HUES6 (cell line): ENCODE results near the gene CFAP299.
"Not testable (repeated sequence)": the region's sequence is repeated elsewhere in the genome, so short reads cannot be mapped to it uniquely, and the experiment has no call there.

Experiments used
- H3K27ac ChIP-seq: 2 replicates; pipeline ENCODE4 v1.7.0; 2013; ENCODE audit warnings: low read depth, mild to moderate bottlenecking, low read length, inconsistent platforms
- H3K27me3 ChIP-seq: 2 replicates; pipeline ENCODE4 v1.6.1; 2013; ENCODE audit warnings: low read length; ENCODE audit not compliant: control insufficient read depth, insufficient read depth
- H3K36me3 ChIP-seq: 2 replicates; pipeline ENCODE4 v1.6.1; 2013; ENCODE audit warnings: low read length; ENCODE audit not compliant: control insufficient read depth, insufficient read depth
- H3K4me1 ChIP-seq: 2 replicates; pipeline ENCODE4 v1.6.1; 2013; ENCODE audit warnings: low read length; ENCODE audit not compliant: control insufficient read depth, insufficient read depth
- H3K4me3 ChIP-seq: 2 replicates; pipeline ENCODE4 v1.5.1; 2013; ENCODE audit warnings: low read depth, low read length
- H3K9ac ChIP-seq: one replicate; pipeline ENCODE4 v1.6.1; 2013; ENCODE audit warnings: mild to moderate bottlenecking, low read length
- H3K9me3 ChIP-seq: 2 replicates; pipeline ENCODE4 v1.6.1; 2013; ENCODE audit warnings: low read depth, low read length; ENCODE audit not compliant: control insufficient read depth, insufficient read depth

Gene CFAP299

DNA sequence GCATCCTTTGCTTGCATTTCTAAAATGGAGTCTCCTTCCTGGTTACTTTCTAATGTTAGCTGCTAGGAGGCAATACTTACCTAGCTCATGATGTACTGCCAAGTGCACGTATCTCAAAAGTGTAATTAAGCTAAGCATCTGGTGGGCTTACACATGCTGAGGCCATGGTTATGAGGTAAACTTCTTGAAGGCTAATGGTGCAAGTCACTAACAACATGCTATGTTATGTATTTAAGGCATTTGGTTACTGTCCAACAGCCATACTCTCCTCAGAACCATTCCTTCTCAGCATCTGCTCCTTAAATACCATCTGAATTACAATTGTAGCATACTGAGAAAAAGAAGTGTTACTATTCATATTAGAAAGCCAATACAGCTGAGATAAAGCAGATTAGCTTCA is 376.4 kb downstream of the CFAP299 start:
- no peaks in the 10 kb centered on the region for H3K36me3 ChIP-seq
- no peak overlapping the region for H3K9ac ChIP-seq
- no peak overlapping the region for H3K4me3 ChIP-seq
- H3K9me3 ChIP-seq: no peaks in the 10 kb centered on the region
- H3K4me1 ChIP-seq: no peaks in the 10 kb centered on the region
- no peaks in the 10 kb centered on the region for H3K27me3 ChIP-seq
- H3K27ac ChIP-seq: no peak overlapping the region

DNA sequence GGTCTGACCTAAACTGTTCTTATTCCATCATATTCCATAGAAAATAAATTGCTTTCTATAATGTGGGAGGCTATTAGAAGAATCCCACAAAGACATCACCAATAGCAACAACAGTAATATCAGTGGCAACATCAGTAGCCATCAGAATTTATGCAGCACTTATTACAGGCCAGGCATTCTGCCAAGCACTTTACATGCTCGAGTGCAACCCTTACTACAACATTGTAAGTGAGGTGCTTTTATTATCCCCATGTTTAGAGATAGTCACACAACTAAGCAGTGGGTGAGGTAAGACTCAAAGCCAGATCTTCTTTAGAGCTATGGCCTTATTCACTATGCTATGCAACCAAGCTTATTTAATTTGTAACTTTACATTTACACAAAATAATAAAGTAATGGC is 377.9 kb downstream of the CFAP299 start:
- no peak overlapping the region for H3K9ac ChIP-seq
- H3K4me3 ChIP-seq: no peak overlapping the region
- no peaks in the 10 kb centered on the region for H3K9me3 ChIP-seq
- H3K4me1 ChIP-seq: no peaks in the 10 kb centered on the region
- H3K27ac ChIP-seq: no peak overlapping the region
- no peaks in the 10 kb centered on the region for H3K36me3 ChIP-seq
- H3K27me3 ChIP-seq: no peaks in the 10 kb centered on the region

DNA sequence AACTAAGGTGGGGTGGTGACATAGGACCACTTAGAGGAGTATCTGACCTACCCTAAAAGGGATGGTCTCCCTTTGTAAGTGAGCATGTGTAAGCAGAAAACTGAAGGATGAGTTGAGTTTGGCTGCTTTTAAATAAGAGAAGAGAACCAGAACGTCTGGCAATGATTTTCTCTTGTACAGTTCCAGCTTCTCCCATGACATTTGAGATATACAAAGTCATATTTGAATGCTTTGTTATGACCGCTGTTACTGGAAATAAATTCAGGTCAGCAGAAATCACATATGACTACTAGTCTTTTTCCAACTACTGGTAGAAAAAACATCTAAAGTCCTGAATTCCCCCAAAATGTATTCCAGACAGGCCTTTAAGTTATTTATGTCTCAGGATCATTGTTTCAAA is 381.7 kb downstream of the CFAP299 start:
- Histone ChIP-seq H3K4me1 (no peaks in the 10 kb centered on the region), H3K27me3 (no peaks in the 10 kb centered on the region), H3K27ac (no peak overlapping the region), H3K36me3 (no peaks in the 10 kb centered on the region), H3K9me3 (0 out of 2 replicates have a peak, but pooled peaks cover 3% of the 10 kb centered on the region), H3K4me3 (no peak overlapping the region), H3K9ac (no peak overlapping the region)

DNA sequence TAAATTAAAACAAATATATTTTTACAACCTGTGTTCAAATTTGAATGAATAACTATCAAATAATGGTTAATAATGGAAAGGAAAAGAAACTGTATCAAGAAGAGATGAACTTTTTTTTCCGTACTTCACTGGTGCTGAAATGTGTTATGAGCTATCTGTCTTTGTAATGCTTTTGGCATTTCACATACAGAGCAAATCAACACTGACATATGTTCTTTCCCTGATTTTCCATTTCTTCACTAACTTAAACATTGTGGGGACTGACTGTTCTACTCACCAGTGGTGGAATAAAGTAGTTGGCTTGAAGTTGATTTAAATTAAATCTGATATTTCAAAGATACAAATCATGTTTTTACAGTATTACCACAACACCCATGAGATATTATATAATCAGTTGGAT is 390.9 kb downstream of the CFAP299 start:
- no peaks in the 10 kb centered on the region for H3K4me1 ChIP-seq
- H3K9ac ChIP-seq: no peak overlapping the region
- H3K27me3 ChIP-seq: peaks cover 20% of the 10 kb centered on the region
- no peak overlapping the region for H3K4me3 ChIP-seq
- no peaks in the 10 kb centered on the region for H3K9me3 ChIP-seq
- no peaks in the 10 kb centered on the region for H3K36me3 ChIP-seq
- H3K27ac ChIP-seq: no peak overlapping the region

DNA sequence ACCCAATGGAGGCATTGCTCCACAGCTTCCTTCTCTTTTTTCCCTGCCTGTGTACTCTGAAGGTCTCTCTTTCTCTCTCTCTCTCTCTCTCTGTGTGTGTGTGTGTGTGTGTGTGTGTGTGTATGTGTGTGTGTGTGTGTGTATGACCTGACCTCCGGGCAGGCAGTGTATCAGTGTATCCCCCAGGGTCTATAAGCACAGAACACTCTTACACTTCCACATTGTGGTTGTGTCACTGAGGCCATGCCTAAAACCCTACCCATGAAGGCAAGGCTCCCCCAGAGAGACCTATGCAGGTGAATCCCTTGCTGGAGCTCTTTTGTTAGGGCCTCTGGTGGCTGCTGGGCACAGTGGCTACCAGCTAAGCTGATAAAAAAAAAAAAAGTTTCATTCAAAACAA is 394.6 kb downstream of the CFAP299 start:
- no peak overlapping the region for H3K9ac ChIP-seq
- no peak overlapping the region for H3K27ac ChIP-seq
- H3K36me3 ChIP-seq: no peaks in the 10 kb centered on the region
- no peaks in the 10 kb centered on the region for H3K9me3 ChIP-seq
- H3K4me3 ChIP-seq: no peak overlapping the region
- H3K4me1 ChIP-seq: no peaks in the 10 kb centered on the region
- H3K27me3 ChIP-seq: peaks cover 20% of the 10 kb centered on the region

DNA sequence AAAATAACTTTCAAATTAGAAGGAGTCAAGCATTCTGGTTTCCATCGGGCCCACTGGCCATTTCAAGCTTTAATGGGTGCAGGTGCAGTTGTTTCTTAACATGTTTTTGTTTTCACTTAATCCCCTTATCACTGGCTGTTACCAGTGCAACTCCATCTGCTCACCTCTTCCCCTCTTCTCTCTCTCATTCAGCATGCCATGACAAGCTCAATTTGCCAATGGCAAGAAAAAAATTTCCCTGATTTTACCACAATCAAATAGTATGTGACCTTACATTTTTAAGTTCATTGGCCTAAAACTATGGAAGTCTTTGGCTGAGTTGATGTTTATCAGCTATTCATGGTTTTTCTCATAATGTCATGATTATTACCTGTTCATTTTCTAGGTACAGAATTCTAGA is 395.9 kb downstream of the CFAP299 start:
- Histone ChIP-seq H3K36me3 (no peaks in the 10 kb centered on the region), H3K9ac (no peak overlapping the region), H3K27ac (no peak overlapping the region), H3K4me3 (no peak overlapping the region), H3K4me1 (no peaks in the 10 kb centered on the region), H3K9me3 (no peaks in the 10 kb centered on the region), H3K27me3 (peaks cover 9% of the 10 kb centered on the region; the same call in 1 of the 2 replicates)

DNA sequence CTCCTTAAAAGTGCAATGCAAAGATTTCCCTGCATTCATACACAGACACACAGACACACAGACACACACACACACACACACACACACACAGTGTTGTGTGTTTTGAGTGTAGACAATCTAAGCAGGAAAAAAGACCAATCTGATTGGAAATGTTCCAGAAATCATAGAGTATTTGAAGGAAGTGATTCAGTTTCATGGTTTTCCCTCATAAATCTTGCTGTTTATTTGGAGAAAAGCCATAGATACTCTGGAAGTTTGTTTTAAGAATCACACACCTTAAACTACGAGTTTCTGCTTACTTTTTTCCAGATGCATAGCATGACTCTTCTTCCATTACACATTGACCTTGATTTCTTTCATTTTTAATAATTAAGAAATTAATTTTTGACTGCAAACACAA is 396.5 kb downstream of the CFAP299 start:
- no peak overlapping the region for H3K27ac ChIP-seq
- no peaks in the 10 kb centered on the region for H3K4me1 ChIP-seq
- no peaks in the 10 kb centered on the region for H3K36me3 ChIP-seq

DNA sequence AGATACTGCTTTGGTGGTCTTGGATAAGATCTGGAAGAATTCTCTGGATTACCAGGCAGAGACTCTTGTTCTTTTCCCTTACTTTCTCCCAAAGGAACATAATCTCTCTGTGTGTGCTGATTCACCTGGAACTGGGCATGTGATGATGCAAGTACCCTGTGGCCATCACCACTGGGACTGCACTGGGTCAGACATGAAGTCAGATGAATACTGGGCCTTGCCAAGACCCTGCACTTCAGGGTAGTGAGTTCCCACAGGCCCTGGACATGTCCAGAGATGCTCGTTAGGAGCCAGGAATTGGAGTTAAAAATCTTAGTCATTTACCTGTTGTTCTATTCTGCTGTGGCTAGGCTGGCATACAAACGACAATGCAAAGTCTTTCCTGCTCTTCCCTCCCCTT is 404.8 kb downstream of the CFAP299 start:
- no peaks in the 10 kb centered on the region for H3K4me1 ChIP-seq
- H3K36me3 ChIP-seq: no peaks in the 10 kb centered on the region
- H3K9me3 ChIP-seq: no peaks in the 10 kb centered on the region
- H3K27ac ChIP-seq: no peak overlapping the region
- H3K4me3 ChIP-seq: no peak overlapping the region
- H3K9ac ChIP-seq: no peak overlapping the region
- H3K27me3 ChIP-seq: peaks cover 3% of the 10 kb centered on the region

More for the DNA sequence above, 396.5 kb downstream of the CFAP299 start:
- Histone ChIP-seq H3K27me3 (0 out of 2 replicates have a peak, but pooled peaks cover 6% of the 10 kb centered on the region), H3K4me3 (no peak overlapping the region), H3K9ac (no peak overlapping the region), H3K9me3 (no peaks in the 10 kb centered on the region)

DNA sequence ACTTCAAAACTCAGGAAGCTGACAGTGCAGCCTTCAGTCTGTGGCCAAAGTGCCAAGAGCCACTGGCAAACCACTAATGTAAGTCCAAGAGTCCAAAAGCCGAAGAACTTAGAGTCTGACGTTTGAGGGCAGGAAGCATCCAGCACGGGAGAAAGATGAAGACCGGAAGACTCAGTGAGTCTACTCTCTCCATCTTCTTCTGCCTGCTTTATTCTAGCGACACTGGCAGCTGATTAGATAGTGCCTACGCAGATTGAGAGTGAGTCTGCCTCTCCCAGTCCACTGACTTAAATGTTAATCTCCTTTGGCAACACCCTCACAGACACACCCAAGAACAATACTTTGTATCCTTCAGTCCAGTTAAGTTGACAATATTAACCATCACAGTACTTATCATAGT is 414.0 kb downstream of the CFAP299 start:
- not testable (repeated sequence) for H3K4me3 ChIP-seq, H3K9me3 ChIP-seq, H3K36me3 ChIP-seq, H3K9ac ChIP-seq, H3K4me1 ChIP-seq, H3K27ac ChIP-seq
- peaks cover 46% of the 10 kb centered on the region for H3K27me3 ChIP-seq

DNA sequence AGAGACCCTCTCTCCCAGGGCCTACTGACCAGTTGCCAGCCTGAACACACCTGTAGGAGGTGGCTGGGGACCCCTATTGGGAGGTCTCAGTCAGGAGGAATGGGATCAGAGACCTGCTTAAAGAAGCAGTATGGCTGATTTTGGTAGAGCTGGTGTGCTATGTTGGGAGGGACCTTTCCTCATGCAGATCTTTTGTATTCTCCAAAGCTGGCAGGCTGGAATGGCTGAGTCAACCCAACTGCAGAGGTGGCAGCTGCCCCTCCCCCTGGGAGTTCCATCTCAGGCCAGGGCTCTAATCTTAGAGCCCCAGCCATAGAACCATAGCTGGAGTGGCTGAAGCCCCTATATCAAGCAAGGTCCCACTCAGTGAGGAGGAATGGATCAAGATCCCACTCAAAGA is 415.7 kb downstream of the CFAP299 start:
- Histone ChIP-seq H3K4me3 (no peak overlapping the region), H3K36me3 (no peaks in the 10 kb centered on the region), H3K9me3 (no peaks in the 10 kb centered on the region), H3K9ac (no peak overlapping the region), H3K27me3 (peaks cover 44% of the 10 kb centered on the region), H3K4me1 (no peaks in the 10 kb centered on the region; the same call in 1 of the 2 replicates), H3K27ac (no peak overlapping the region)

DNA sequence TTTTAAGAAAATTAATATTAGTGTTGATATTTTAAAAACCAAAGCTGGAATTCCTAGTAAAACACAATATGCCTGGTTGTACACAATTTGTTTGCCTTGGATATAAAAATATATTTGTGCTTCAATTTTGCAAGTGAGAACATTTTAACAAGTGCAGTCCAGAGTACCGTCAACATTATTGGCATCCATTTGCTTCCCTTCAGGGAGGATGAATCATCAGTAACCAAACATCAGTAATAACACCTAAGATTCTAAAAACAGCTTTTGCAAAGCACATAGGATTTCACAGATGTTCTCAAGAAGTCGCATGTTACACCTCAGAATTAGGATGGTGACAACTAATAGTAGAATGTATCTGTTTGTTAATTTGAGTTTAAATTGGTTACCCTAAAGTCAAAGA is 432.4 kb downstream of the CFAP299 start:
- Histone ChIP-seq H3K9ac (no peak overlapping the region), H3K4me3 (no peak overlapping the region), H3K4me1 (no peaks in the 10 kb centered on the region), H3K9me3 (no peaks in the 10 kb centered on the region), H3K27ac (no peak overlapping the region), H3K27me3 (no peaks in the 10 kb centered on the region), H3K36me3 (no peaks in the 10 kb centered on the region)

DNA sequence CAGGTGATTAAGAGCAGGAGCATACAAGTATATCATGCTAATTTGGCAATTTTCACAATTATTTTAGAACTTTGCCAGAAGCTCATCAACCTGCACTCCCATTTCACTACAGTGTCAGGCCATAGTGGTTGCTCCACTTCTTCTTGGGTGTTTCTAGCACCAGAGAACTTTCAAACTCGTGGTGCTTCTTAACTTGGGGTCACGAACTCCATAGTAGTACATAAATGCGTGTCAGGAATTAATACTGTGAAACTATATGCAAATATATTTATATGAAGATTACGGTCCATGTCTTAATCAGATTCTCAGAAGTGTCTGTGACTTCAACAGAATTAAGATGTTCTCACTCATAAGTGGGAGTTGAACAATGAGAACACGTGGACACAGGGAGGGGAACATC is 440.6 kb downstream of the CFAP299 start:
- no peaks in the 10 kb centered on the region for H3K9me3 ChIP-seq
- H3K36me3 ChIP-seq: no peaks in the 10 kb centered on the region
- no peaks in the 10 kb centered on the region for H3K4me1 ChIP-seq
- H3K27ac ChIP-seq: no peak overlapping the region
- H3K4me3 ChIP-seq: no peak overlapping the region
- H3K9ac ChIP-seq: no peak overlapping the region
- H3K27me3 ChIP-seq: peaks cover 11% of the 10 kb centered on the region; the same call in 1 of the 2 replicates
